ENCODE results near the gene GNL3L. TPM values are rescaled to one million over a fixed set of nuclear protein-coding genes. Genes with fewer than 3 reads are reported as not detected.

Gene GNL3L, protein sequence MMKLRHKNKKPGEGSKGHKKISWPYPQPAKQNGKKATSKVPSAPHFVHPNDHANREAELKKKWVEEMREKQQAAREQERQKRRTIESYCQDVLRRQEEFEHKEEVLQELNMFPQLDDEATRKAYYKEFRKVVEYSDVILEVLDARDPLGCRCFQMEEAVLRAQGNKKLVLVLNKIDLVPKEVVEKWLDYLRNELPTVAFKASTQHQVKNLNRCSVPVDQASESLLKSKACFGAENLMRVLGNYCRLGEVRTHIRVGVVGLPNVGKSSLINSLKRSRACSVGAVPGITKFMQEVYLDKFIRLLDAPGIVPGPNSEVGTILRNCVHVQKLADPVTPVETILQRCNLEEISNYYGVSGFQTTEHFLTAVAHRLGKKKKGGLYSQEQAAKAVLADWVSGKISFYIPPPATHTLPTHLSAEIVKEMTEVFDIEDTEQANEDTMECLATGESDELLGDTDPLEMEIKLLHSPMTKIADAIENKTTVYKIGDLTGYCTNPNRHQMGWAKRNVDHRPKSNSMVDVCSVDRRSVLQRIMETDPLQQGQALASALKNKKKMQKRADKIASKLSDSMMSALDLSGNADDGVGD
- 10 to 100 TPM; 18.1 to 22.1 TPM for total RNA-seq
- polyA plus RNA-seq: 1 to 10 TPM; 3.8 to 4.7 TPM

DNA sequence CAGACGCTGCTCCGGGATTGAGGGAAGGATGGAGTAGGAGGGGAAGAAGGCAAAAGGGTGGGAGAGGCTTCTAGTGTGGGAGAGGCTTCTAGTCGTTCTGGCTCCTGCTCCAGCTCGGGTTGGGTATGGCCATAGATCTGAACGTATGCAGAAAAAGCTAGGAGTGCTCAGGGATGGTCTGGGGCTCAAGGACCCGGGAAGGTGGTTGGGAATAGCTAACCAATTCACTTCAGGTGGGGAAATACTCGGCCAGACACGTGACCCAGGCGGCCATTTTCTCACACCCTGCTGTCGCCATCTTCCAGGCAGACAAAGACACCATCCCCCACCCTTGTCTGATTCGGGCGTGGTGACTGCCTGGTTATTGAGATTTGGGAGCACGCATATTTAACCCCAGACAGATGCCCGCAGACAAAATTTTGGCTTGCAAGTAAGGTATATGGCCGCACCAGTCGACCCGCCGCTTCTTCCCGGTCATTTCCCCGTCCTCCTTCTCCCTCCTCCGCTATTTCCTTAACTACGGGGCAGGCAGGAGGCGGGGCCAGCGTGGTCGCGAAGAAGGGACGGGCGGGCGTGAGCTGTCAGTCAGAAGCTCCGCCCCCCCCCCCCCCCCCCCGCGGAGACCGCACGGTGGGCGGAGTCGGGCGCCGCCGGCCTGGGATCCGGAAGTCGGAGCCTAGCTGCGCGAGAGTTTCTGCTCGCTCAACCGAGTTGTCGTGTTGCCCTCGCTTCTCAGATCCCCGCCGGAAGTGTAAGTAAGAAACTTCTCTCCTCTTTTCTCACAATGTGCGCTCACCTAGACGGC is at the start of gene GNL3L:
Gene GNL3L (plus strand): TSS at position 668 of the 805 bp plus-strand sequence. CDS start 2,348 bp downstream, outside the sequence.
- Histone ChIP-seq H3K4me1 (ENCODE audit: control insufficient read depth in 4 of 4, insufficient read depth in 4 of 4, low read length in 3 of 4) (peaks cover 5 to 10% (median 8%) of the 10 kb centered on the region in 4 donors), H3K4me3 (ENCODE audit: low read depth in 1 of 3, low read length in 3 of 3) (peak within 1 kb of the TSS; percentile 79 to 88 (median 84)), H3K27me3 (ENCODE audit: control insufficient read depth in 4 of 4, insufficient read depth in 4 of 4, low read length in 3 of 4) (no peaks in the 10 kb centered on the region), H3K36me3 (ENCODE audit: control insufficient read depth in 4 of 4, insufficient read depth in 3 of 4, low read depth in 1 of 4, low read length in 3 of 4) (peaks cover 0 to 6% (median under 1%) of the 10 kb centered on the region in 4 donors), H3K9ac (ENCODE audit: low read depth in 1 of 2, low read length in 2 of 2) (peak within 1 kb of the TSS; percentile 68 to 72), H3K27ac (ENCODE audit: low read depth in 1 of 2, low read length in 2 of 2) (peak within 1 kb of the TSS; percentile 85), H3K9me3 (ENCODE audit: control insufficient read depth in 4 of 4, low read length in 3 of 4) (peaks cover 0 to 4% (median 0%) of the 10 kb centered on the region in 4 donors)
- TF ChIP-seq, protein P1, sequence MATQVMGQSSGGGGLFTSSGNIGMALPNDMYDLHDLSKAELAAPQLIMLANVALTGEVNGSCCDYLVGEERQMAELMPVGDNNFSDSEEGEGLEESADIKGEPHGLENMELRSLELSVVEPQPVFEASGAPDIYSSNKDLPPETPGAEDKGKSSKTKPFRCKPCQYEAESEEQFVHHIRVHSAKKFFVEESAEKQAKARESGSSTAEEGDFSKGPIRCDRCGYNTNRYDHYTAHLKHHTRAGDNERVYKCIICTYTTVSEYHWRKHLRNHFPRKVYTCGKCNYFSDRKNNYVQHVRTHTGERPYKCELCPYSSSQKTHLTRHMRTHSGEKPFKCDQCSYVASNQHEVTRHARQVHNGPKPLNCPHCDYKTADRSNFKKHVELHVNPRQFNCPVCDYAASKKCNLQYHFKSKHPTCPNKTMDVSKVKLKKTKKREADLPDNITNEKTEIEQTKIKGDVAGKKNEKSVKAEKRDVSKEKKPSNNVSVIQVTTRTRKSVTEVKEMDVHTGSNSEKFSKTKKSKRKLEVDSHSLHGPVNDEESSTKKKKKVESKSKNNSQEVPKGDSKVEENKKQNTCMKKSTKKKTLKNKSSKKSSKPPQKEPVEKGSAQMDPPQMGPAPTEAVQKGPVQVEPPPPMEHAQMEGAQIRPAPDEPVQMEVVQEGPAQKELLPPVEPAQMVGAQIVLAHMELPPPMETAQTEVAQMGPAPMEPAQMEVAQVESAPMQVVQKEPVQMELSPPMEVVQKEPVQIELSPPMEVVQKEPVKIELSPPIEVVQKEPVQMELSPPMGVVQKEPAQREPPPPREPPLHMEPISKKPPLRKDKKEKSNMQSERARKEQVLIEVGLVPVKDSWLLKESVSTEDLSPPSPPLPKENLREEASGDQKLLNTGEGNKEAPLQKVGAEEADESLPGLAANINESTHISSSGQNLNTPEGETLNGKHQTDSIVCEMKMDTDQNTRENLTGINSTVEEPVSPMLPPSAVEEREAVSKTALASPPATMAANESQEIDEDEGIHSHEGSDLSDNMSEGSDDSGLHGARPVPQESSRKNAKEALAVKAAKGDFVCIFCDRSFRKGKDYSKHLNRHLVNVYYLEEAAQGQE (IDR thresholded peaks at IDR 0.05): peak; percentile 21
- TF ChIP-seq JUND (IDR thresholded peaks at IDR 0.05) (no peak), RXRA (IDR thresholded peaks at IDR 0.05) (peak in 1 of 2 donors; percentile 8), HNF4A (conservative IDR thresholded peaks at IDR 0.05) (no peak), NR2F2 (IDR thresholded peaks at IDR 0.05) (no peak), TAF1 (conservative IDR thresholded peaks at IDR 0.05) (no peak), SP1 (IDR thresholded peaks at IDR 0.05) (peak; percentile 37), HNF4G (IDR thresholded peaks at IDR 0.05) (no peak), YY1 (IDR thresholded peaks at IDR 0.05) (peak; percentile 99), EGR1 (IDR thresholded peaks at IDR 0.05; ENCODE audit: low read depth in 2 of 2) (no peak), FOXA1 (IDR thresholded peaks at IDR 0.05) (no peak), RAD21 (IDR thresholded peaks at IDR 0.05) (peak in 1 of 2 donors; percentile 21), GABPA (IDR thresholded peaks at IDR 0.05 in 1 of 2, conservative IDR thresholded peaks at IDR 0.05 in 1 of 2) (peak; percentile 60 to 81), FOXA2 (IDR thresholded peaks at IDR 0.05) (no peak)
- TF ChIP-seq, protein P2, sequence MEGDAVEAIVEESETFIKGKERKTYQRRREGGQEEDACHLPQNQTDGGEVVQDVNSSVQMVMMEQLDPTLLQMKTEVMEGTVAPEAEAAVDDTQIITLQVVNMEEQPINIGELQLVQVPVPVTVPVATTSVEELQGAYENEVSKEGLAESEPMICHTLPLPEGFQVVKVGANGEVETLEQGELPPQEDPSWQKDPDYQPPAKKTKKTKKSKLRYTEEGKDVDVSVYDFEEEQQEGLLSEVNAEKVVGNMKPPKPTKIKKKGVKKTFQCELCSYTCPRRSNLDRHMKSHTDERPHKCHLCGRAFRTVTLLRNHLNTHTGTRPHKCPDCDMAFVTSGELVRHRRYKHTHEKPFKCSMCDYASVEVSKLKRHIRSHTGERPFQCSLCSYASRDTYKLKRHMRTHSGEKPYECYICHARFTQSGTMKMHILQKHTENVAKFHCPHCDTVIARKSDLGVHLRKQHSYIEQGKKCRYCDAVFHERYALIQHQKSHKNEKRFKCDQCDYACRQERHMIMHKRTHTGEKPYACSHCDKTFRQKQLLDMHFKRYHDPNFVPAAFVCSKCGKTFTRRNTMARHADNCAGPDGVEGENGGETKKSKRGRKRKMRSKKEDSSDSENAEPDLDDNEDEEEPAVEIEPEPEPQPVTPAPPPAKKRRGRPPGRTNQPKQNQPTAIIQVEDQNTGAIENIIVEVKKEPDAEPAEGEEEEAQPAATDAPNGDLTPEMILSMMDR (IDR thresholded peaks at IDR 0.05; ENCODE audit: low read depth, low read length, missing input control): no peak
- TF ChIP-seq, protein P3, sequence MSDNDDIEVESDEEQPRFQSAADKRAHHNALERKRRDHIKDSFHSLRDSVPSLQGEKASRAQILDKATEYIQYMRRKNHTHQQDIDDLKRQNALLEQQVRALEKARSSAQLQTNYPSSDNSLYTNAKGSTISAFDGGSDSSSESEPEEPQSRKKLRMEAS (IDR thresholded peaks at IDR 0.05): peak; percentile 42
- TF ChIP-seq, protein P4, sequence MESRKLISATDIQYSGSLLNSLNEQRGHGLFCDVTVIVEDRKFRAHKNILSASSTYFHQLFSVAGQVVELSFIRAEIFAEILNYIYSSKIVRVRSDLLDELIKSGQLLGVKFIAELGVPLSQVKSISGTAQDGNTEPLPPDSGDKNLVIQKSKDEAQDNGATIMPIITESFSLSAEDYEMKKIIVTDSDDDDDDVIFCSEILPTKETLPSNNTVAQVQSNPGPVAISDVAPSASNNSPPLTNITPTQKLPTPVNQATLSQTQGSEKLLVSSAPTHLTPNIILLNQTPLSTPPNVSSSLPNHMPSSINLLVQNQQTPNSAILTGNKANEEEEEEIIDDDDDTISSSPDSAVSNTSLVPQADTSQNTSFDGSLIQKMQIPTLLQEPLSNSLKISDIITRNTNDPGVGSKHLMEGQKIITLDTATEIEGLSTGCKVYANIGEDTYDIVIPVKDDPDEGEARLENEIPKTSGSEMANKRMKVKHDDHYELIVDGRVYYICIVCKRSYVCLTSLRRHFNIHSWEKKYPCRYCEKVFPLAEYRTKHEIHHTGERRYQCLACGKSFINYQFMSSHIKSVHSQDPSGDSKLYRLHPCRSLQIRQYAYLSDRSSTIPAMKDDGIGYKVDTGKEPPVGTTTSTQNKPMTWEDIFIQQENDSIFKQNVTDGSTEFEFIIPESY (IDR thresholded peaks at IDR 0.05): peak; percentile 96
- TF ChIP-seq, protein P5, sequence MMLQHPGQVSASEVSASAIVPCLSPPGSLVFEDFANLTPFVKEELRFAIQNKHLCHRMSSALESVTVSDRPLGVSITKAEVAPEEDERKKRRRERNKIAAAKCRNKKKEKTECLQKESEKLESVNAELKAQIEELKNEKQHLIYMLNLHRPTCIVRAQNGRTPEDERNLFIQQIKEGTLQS (IDR thresholded peaks at IDR 0.05): no peak
- 4% methylated on average over 48 of the region's 51 CpGs for WGBS
- peak; percentile 91 for DNase-seq (ENCODE audit: low spot score)
